8988T (cell line): ENCODE measurements around the gene SMAD6.
A peak's percentile ranks its signal among the peaks of the same experiment; 100 is the strongest.

Source experiments
- DNase-seq: peaks from one replicate; pipeline ENCODE4 v3.0.0; 2011

The SMAD6 gene

DNA sequence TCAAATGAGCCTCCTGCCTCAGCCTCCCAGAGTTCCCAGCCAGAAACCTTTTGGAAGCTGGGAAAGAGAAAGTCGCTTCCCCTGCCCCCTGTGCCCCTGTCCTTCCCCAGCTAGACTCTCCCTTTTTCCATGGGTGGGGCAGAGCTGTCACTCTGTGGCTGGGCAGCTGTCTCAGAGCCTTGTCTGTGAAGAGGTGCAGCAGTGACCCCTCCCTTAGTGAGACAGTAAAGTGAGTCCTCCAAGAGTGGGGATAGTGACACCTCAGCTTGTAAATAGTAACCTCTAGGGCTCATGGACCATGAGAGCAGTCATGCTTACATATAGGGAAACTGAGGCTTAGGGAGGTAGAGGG is 76.3 kb downstream of the SMAD6 start:
- DNase-seq, result no peak

DNA sequence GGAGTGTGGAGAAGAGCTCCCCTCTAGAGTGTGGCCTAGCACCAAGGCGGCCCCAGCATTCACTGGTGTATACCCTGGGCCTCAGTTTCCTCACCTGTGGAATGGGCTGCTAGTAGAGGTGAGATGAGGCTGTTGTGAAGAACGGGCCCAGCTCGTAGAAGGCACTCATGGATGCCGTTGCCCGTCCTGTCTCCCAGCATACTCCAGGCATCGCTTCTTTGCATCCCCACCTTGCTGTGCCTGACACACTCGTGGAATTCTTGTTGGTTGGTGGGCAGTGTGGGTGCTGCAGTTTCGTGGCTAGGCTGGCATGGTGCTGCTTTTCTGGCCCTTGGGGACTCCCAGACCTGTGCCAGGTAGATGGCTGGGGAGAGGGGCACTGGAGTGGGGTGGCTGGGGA is 76.7 kb downstream of the SMAD6 start:
- DNase-seq, result no peak

DNA sequence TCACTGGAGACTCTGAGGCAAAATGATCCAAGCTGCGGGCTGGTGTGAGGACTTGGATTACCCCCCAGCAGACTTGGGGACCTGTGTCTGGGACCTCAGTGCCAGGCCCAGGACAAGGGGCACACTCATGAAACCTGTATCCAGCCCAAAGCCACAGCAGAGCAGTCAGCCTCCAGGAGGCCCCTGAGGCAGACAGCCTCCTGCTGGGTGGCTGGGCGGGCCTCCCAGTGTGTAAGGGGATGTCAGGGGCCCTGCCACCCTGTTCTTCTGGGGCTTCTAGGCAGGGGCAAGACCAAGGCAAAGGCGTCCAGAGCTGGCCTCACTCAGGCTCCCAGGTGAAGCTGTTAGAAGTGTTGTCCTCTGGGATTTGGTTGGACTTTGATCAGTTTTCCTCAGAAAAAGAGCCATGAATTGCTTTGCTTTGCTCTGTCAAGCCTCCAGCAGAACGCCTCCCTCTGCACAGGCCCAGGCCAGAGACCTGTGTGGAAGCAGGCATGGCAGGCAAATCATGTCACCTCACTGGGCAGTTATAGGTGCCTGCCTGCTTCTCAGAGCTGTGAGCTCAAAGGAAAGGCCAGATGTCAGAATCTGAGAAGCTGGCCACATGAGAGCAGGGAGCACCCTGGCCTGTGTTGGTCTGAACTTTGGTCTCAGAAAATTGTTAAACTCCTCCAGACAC is 77.4 kb downstream of the SMAD6 start:
- DNase-seq, result no peak

DNA sequence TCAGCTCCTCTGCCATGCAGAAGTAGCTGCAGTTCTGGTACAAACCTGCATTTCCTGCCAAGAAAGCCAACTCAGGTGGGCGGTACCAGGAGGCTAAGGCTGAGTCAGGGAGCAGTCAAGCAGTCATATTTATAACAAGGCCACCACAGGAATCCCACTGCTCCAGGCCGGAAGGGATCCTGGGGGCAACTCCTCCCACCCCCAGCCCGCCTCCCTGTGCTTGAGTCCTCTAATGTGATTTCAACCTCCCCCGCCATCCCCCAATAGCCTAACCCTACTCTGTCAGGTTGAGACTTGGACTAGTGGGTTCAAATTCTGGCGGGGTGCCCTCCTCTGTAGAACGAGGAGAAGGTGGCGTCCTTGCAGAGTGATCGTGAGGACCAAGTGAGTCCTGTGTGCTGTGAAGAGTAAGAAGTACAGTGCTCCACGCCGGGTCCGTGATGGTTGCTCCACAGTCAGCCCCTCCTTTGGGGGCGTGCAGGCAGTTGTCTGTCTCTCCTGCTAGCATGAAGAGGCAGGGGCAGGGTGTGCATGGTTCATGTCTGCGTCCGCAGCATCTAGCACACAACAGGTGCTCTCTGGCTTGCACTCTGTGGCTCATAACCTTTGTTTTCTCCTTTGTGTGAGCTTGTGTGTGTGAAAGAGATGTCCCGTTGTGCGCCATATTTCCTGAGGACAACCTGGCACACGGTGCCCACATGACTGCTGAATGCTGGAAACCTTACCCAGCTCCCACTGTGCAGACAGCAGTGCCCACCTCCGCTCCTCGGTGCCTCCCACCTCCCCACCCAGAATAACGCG is 78.3 kb downstream of the SMAD6 start:
- DNase-seq, result peak; percentile 78

DNA sequence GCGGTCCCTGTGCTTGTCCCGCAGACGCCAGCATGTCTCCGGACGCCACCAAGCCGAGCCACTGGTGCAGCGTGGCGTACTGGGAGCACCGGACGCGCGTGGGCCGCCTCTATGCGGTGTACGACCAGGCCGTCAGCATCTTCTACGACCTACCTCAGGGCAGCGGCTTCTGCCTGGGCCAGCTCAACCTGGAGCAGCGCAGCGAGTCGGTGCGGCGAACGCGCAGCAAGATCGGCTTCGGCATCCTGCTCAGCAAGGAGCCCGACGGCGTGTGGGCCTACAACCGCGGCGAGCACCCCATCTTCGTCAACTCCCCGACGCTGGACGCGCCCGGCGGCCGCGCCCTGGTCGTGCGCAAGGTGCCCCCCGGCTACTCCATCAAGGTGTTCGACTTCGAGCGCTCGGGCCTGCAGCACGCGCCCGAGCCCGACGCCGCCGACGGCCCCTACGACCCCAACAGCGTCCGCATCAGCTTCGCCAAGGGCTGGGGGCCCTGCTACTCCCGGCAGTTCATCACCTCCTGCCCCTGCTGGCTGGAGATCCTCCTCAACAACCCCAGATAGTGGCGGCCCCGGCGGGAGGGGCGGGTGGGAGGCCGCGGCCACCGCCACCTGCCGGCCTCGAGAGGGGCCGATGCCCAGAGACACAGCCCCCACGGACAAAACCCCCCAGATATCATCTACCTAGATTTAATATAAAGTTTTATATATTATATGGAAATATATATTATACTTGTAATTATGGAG is 79.1 kb downstream of the SMAD6 start:
- no peak for DNase-seq

DNA sequence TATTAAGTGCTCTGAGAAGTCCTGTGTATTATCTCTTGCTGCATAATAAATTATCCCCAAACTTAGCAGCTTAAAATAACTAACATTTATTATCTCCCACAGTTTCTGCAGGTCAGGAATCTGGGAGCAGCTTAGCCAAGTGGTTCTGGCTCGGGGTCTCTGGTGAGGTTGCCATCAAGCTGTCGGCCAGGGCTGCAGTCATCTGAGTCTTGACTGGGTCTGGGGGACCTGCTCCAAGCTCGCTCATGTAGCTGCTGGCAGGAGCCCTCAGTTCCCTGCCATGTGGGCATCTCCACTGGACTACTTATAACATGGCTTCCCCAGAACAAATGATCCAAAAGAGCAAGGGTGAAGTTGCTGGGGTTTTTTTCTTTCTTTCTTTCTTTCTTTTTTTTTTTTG is 80.7 kb downstream of the SMAD6 start:
- DNase-seq, result no peak

DNA sequence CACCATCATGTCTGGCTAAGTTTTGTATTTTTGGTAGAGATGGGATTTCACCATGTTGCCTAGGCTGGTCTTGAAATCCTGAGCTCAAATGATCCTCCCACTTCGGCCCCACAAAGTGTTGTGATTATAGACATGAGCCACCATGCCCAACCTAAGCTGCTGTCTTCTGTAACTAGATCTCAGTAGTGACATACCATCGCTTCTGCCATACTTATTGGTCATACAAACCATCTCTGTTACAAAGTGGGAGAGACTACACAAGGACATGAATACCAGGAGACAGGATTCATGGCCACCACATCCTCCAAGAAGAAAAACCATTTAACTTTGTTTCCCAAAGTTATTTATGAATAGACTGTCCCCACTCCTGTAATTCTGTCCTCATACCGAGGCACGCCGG is 81.3 kb downstream of the SMAD6 start:
- DNase-seq, result no peak

DNA sequence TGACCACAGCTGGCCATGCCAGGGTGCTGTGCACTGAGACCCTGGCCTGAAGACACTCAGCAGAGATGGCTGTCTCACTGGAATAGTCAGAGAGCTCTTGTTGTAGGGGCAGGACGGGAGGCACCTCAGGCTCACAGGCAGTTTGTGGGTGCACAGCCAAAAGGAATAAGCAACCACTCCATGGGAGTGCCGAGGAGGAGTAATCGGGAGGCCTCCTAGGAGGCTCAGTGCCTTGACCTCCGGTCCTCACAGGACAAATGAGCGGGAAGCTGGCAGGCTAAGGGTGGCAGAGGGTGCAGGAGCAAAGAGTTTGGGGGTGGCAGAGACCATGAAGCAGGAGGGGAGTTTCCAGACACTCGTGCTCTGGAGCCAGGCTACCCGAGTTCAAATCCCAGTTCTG is 81.7 kb downstream of the SMAD6 start:
- no peak for DNase-seq

DNA sequence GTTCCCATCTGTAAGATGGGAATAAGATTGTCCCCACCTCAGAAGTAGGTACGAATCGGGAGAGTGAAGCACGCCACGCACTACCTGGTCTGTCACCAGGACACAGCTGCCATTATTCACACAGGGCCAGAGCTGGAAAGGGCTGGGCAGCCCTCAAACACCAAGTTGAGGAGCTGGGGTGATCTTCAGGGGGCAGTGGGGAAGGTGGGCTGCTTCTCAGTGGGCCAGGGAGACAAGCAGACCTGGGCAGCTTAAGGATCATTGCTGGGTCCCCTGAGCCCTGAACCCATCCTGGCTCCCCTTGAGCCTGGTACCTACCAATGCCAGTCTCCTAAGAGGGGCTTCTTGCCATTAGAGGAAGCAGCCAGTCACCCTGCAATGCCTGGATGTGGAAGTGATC is 82.1 kb downstream of the SMAD6 start:
- DNase-seq, result no peak

DNA sequence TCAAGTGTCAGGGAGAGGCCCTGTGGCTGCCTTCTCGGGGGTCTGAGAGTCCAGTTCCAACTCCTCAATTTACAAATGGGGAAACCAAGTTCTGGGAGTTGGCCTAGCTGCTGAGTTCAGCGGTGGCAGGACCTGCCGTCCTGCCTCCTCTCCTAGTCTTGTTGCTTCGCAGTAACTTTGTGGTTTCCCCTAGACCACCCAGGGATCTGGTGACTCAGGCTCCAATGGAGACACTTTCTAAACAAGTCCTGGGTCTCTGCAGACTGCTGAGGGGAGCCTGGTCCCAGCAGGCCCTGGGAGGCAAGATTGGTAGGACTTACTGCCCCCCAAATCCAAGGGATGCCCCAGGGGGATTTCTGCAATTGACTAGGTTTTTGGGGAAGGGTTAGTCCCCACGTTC is 83.6 kb downstream of the SMAD6 start:
- DNase-seq, result no peak

DNA sequence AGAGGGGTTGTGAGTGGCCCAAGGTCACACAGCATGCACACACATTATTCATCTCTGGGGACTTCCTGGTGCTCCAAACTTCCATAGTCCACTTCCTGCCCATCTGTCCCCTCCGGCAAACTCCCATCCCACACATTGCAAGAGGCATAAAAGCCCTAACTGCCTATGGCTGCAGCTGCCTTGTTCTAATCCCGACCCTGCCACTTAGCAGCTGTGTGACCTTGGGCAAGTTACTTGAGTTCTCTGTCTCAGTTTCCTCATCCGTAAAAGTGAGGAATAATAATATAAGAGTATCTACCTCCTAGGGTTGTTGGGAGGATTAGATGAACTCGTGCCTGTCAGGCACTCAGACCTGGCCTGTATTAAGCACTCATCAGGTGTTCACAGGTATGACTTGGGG is 84.2 kb downstream of the SMAD6 start:
- no peak for DNase-seq

DNA sequence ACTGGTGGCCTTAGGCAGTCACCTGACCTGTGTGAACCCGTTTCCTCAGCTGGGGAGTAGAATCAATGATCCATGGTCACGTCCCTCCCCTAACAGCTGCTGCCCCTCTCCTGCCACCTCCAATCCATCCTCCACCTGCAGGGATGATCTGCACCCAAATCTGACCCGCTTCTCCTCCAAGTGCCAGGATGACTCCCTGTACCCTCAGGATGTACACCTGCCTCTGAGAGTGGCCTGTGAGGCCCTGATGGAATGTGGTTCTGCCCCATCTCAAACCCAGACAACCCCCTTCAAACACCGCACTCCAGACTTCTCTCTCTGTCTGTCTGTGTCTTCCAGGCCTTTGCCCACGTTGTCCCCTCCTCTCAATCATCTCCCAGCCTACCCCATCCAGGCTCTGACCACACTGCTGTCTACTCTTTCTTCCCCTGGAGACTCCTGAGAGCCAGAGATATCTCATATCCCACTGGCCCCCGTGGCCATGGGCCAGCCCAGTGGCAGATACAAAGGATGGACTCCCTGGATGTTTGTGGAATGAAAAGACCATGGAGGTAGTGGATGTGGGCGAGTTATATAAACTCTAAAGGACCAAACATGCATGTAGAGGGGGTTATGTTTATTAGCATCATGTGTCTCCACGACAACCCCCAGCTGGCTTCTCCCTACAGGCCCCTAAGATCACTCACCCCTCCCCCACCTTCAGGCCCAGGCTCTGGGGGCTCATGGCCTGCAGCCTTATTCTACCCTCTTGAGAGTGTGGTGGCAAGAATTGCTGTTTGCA is 84.9 kb downstream of the SMAD6 start:
- DNase-seq, result no peak

DNA sequence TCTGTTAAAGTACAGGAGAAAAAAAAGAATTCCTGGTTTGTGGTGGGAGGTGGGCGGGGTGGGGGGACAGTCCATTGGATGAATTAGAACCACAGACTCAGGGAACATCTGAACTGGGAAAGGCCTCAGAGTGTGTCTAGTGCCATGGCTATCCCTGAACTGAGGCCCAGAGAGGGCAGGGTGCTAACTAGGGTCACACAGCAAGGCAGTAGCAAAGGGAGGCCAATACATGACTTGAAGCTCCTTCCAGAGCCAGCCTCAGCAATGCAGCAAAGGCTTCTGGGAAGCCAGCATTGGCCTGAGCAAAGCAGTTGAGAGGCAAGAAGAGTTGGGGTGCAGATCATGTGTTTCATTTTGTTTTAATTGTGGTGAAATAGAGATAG is 85.4 kb downstream of the SMAD6 start:
- DNase-seq, result no peak

DNA sequence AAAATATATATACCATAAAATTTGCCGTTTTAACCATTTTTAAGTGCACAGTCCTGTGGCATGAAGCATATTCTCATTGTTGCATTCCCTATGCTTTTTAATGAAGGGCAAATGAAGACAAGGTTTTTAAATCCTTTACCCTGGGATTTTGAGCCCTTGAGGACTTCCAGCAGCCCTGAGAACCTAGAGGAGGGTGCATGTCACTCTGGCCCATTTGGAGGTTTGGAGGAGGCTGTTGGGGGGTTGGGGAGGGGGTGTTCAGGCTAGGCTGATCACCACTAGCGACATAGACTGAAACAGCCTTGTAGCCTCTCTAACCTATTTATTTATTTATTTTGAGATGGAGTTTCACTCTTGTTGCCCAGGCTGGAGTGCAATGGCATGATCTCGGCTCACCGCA is 86.0 kb downstream of the SMAD6 start:
- DNase-seq, result no peak

DNA sequence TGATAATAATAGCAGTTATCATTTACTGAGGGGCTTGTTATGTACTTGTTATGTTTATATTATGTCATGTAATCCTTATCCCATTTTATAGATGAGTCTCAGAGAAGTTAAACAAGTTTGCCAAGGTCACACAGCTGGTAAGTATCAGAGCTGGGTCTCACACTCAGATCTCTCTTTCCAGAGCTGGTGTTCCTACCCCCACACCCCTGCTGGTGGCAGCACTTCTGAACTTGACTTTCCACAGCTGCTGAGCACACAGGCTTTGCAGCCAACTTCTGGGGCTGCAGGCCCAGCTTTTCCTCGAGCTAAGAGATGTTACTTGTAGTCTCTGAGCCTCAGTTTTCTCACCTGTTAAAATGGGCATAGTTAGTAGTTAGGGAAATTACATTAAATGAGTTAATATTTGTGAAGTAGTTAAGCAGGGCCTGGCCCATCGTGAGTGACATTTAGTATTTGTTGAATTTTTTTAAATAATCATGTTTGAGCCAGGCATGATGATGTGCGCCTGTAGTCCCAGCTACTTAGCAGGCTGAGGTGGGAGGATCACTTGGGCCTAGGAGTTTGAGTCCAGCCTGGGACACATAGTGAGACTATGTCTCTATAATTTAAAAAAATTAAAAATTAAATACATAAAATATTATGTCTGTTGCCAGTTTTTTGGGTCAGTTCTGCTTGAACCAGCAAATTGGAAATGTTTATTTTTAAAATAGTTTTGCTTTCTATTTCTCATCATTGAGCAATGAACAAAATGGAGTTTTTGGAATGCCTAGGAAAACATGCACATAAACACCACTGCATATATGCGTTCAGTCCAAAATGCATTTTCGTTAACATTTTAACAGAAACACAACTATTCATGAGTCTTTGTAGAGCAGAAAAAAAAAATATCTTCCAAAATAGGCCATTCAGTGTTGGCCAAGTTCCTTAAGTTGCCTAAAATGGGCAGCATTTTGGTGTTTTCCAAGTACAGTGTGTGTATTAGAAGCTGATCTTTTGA is 87.3 kb downstream of the SMAD6 start:
- no peak for DNase-seq

DNA sequence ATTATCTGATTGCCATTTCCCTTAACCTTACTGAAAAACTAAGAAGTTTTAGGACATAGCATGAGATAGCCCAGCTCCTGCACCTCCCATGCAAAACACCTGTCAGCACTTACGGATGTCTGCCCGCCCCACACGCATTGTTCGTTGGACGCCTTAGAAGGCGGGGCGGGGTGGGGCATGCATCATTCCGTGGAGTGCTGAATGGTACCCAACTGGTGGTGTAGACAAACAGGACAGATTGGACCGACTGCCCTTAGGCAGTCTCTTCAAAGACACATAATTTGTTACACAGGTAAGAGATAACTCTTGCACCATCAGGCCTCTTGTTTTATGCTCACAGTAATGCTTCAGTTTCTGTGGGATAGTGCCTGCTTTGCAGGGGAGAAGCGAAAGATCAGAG is 93.8 kb downstream of the SMAD6 start:
- no peak for DNase-seq

DNA sequence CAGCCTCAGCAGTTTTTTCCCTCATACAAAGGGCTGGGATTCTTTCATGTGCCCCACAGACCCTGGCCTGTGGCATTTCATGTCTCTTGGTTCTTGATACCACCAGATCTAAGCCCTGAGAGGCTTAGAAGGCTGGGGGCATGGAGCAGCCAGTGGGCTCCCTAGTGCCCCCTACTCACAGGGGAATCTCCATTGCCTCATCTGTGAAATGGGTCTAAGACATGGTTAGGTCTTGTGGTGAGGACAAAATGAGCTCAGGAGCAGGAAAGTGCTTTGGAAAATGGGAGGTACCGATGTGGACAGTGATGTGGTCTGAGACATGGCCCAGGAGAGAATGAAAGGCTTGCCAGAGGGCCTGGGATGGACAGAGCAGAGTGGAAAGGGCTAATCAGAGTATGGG is 94.3 kb downstream of the SMAD6 start:
- DNase-seq, result no peak

DNA sequence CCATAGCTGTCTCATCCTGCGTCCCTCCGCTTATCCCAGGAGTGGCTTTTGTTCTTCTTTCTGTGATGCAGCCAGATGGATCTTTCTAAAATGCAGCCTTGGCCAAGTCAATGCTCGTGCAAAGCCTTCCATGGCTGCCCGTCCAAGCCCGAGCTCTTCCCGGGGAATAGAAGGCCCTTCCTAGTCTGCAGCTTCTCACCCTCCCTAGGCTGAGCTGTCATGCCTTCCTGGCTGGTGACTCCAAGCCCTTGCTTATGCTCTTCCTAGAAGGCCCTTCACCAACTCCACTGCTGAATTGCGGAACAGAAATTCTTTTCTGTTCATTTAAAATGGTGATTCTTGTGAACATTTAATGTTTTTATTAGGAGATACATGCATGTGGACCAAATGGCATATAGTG is 95.9 kb downstream of the SMAD6 start:
- DNase-seq, result no peak

DNA sequence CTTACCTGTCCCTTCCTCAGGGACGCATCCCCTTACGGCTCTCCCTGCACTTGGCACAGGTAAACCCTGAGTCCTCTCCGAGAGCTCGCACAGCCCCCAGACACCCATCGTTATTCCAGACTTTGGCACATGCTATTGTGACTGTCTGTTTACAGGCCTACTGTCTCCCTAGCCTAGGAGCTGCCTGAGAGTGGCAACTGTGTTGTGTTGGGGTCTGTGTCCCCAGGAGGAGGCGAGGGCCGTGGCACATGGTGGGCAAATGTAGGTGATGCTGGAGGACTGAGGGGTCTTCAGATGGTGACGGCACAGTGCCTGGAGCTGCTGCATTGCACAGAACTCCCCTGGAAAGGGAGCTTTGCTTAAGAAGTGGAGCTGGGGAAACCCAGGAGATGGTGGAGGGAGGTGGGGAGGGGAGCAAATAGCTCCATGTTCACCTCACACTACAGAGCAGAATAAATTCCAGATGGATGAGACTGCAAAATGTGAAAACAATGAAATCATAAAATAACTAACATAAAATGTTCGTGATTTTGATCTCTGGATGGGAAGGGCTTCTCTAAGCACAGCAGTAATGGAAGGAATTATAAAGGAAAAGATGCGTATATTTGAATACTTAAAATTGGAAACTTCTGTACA is 96.5 kb downstream of the SMAD6 start:
- DNase-seq, result no peak

DNA sequence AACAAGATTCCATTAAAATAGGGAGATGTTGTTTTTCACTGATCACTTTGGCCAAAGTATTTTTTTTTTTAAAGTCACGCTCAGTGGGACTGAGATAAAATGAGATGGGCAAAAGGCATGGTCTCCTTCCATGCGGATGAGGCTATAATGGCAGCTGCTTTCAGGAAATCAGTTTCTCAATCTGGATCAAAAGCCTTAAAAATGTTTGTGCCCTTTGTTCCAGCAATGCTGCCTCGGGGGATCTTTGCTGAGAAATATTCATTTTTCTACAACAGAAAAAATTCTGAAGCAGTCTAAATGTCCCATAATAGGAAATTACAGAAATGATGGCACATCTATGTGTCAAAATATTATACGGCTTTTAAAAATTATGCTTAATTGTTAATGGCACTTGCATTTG is 97.2 kb downstream of the SMAD6 start:
- DNase-seq, result no peak

DNA sequence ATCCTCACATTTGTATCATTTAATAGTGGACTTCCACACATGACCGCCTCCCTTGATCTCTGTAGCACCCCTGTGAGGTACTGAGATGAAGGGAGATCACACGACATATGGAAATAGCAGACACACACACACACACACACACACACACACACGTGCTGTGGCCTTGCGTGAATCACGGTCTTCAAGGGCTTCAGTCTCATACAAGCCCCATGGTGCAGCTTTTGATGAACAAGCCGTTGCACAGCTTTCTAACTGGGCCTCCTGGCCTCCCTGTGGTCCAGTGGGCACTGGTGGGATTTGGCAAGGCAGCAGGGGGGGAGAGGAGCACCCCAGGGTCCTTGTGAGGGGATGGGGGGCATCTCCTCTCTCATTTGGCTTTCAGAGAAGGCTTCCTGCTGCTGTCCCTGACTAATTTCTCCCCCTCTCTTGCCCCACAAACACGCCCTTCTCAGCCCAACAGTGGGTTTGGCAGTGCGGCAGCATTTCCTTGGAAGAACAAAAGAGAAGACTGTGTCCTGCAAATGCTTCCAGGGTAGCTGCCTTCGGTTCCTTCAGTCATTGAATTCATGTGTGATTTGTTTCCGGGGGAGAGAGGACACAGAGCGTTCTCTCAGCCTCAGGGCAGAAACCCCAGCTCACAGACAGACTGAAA is 98.7 kb downstream of the SMAD6 start:
- no peak for DNase-seq
